ENCODE measurements around the gene PXT1. TPM values are rescaled to one million over a fixed set of nuclear protein-coding genes. Genes with fewer than 3 reads are reported as not detected.
A peak's percentile ranks its signal among the peaks of the same experiment; 100 is the strongest.
"Not testable (repeated sequence)": the region's sequence is repeated elsewhere in the genome, so short reads cannot be mapped to it uniquely, and the experiment has no call there.

The PXT1 gene
- total and polyA plus RNA-seq, 2 donors (not counting 1 experiment from before 2014, with no cell fraction given), result under 0.01 to 0.03 TPM

GRCh38 chr6:36484736-36485135 lies 42.1 kb upstream of the PXT1 start:
- Histone ChIP-seq H4K20me1 (ENCODE audit: control insufficient read depth, extremely low read depth, insufficient read depth, low read length) (no peaks in the 10 kb centered on the region), H3K27me3 (ENCODE audit: control insufficient read depth, insufficient read depth, low read length) (no peaks in the 10 kb centered on the region), H3K4me1 (ENCODE audit: control insufficient read depth, extremely low read depth, insufficient read depth, low read length) (no peaks in the 10 kb centered on the region), H3K9me3 (ENCODE audit: control insufficient read depth, insufficient read depth, low read depth, low read length) (no peaks in the 10 kb centered on the region), H3K4me2 (ENCODE audit: extremely low read depth, insufficient read depth, low read length) (no peak overlapping the region), H3K27ac (ENCODE audit: insufficient read depth, low read length) (no peak overlapping the region), H3K36me3 (ENCODE audit: control insufficient read depth, insufficient read depth, low read length) (peaks cover 4% of the 10 kb centered on the region), H3K9ac (ENCODE audit: insufficient read depth, low read length) (no peak overlapping the region), H3K4me3 (replicated peaks in 1 of 4; ENCODE audit: control extremely low read depth in 1 of 4, insufficient read depth in 1 of 4, low read depth in 3 of 4, low read length in 4 of 4) (no peak overlapping the region), H2AFZ (ENCODE audit: low read length) (no peak overlapping the region), H3K79me2 (ENCODE audit: control insufficient read depth, insufficient read depth, low read length) (no peaks in the 10 kb centered on the region)
- no peak for DNase-seq (ENCODE audit: low read depth in 2 of 2)
- no peak for TF ChIP-seq CTCF (conservative IDR thresholded peaks at IDR 0.05 in 1 of 2, IDR thresholded peaks at IDR 0.05 in 1 of 2; ENCODE audit: low read depth in 1 of 2, low read length in 2 of 2)
- no peak for TF ChIP-seq EZH2 (IDR thresholded peaks at IDR 0.05; ENCODE audit: low read length, missing control alignments)

GRCh38 chr6:36483326-36483725 lies 40.7 kb upstream of the PXT1 start:
- H3K4me1 ChIP-seq (ENCODE audit: control insufficient read depth, extremely low read depth, insufficient read depth, low read length); H3K4me3 ChIP-seq (replicated peaks in 1 of 4; ENCODE audit: control extremely low read depth in 1 of 4, insufficient read depth in 1 of 4, low read depth in 3 of 4, low read length in 4 of 4); H3K9me3 ChIP-seq (ENCODE audit: control insufficient read depth, insufficient read depth, low read depth, low read length); H3K79me2 ChIP-seq (ENCODE audit: control insufficient read depth, insufficient read depth, low read length); H3K9ac ChIP-seq (ENCODE audit: insufficient read depth, low read length); H3K4me2 ChIP-seq (ENCODE audit: extremely low read depth, insufficient read depth, low read length); H3K27me3 ChIP-seq (ENCODE audit: control insufficient read depth, insufficient read depth, low read length); H3K36me3 ChIP-seq (ENCODE audit: control insufficient read depth, insufficient read depth, low read length); H2AFZ ChIP-seq (ENCODE audit: low read length); H3K27ac ChIP-seq (ENCODE audit: insufficient read depth, low read length); DNase-seq (ENCODE audit: low read depth in 2 of 2); H4K20me1 ChIP-seq (ENCODE audit: control insufficient read depth, extremely low read depth, insufficient read depth, low read length): not testable (repeated sequence)

GRCh38 chr6:36479256-36479655 lies 36.6 kb upstream of the PXT1 start:
- Histone ChIP-seq H3K4me1 (ENCODE audit: control insufficient read depth, extremely low read depth, insufficient read depth, low read length) (no peaks in the 10 kb centered on the region), H3K36me3 (ENCODE audit: control insufficient read depth, insufficient read depth, low read length) (no peaks in the 10 kb centered on the region), H3K4me3 (replicated peaks in 1 of 4; ENCODE audit: control extremely low read depth in 1 of 4, insufficient read depth in 1 of 4, low read depth in 3 of 4, low read length in 4 of 4) (no peak overlapping the region), H3K4me2 (ENCODE audit: extremely low read depth, insufficient read depth, low read length) (no peak overlapping the region), H2AFZ (ENCODE audit: low read length) (no peak overlapping the region), H3K9me3 (ENCODE audit: control insufficient read depth, insufficient read depth, low read depth, low read length) (no peaks in the 10 kb centered on the region), H3K27me3 (ENCODE audit: control insufficient read depth, insufficient read depth, low read length) (no peaks in the 10 kb centered on the region), H4K20me1 (ENCODE audit: control insufficient read depth, extremely low read depth, insufficient read depth, low read length) (no peaks in the 10 kb centered on the region), H3K9ac (ENCODE audit: insufficient read depth, low read length) (no peak overlapping the region), H3K27ac (ENCODE audit: insufficient read depth, low read length) (no peak overlapping the region), H3K79me2 (ENCODE audit: control insufficient read depth, insufficient read depth, low read length) (no peaks in the 10 kb centered on the region)
- TF ChIP-seq CTCF (conservative IDR thresholded peaks at IDR 0.05 in 1 of 2, IDR thresholded peaks at IDR 0.05 in 1 of 2; ENCODE audit: low read depth in 1 of 2, low read length in 2 of 2), result no peak
- peak in 1 of 2 donors; percentile 53 for DNase-seq (ENCODE audit: low read depth in 2 of 2)

Measured in fibroblast of lung (primary cell).